PC-9 (cell line): ENCODE data around the gene CSH2.

Source experiments
- CTCF ChIP-seq: fragments of 200-600 bp; sonication (generic); conservative IDR thresholded peaks from 2 replicates; pipeline ENCODE4 v1.6.1; 2017; ENCODE audit warnings: mixed run types, antibody characterized with exemption, mild to moderate bottlenecking, moderate library complexity
- EZH2 ChIP-seq: fragments of 200-600 bp; sonication (generic); IDR thresholded peaks from 2 replicates; pipeline ENCODE4 v1.8.0; 2017; ENCODE audit warnings: antibody characterized with exemption, low read depth

GRCh38 chr17:63914471-63914870 lies 41.0 kb upstream of the CSH2 start:
- no peak for TF ChIP-seq CTCF
- TF ChIP-seq EZH2: no peak
